GM06990 (cell line): ENCODE results near the gene ADAMTS17.

ENCODE experiments used
- DNase-seq: peaks from one replicate; pipeline ENCODE4 v3.0.0-alpha.2; 2011; ENCODE audit not compliant: insufficient read length; ENCODE audit errors: extremely low read depth
- H3K27me3 ChIP-seq: replicated peaks from 2 replicates; pipeline ENCODE4 v1.6.0; 2011; ENCODE audit warnings: low read length; ENCODE audit not compliant: control insufficient read depth, insufficient read depth
- H3K36me3 ChIP-seq: 2 replicates; pipeline ENCODE4 v1.5.1; 2011; ENCODE audit warnings: low read length; ENCODE audit not compliant: control insufficient read depth, insufficient read depth
- H3K4me3 ChIP-seq: replicated peaks from 2 replicates; pipeline ENCODE4 v1.5.1; 2011; ENCODE audit warnings: low read depth, mild to moderate bottlenecking, control low read depth, low read length
- TF ChIP-seq, protein P1 (sequence below): IDR thresholded peaks from 2 replicates; pipeline ENCODE4 v1.5.1; 2011; ENCODE audit warnings: low read length, control low read depth, mild to moderate bottlenecking, inconsistent platforms; ENCODE audit not compliant: insufficient read depth, poor library complexity, severe bottlenecking

ADAMTS17 gene

GRCh38 chr15:100208921-100209603 is 132.7 kb downstream of the ADAMTS17 start:
- H3K36me3 ChIP-seq, result no peaks in the 10 kb centered on the region

DNA sequence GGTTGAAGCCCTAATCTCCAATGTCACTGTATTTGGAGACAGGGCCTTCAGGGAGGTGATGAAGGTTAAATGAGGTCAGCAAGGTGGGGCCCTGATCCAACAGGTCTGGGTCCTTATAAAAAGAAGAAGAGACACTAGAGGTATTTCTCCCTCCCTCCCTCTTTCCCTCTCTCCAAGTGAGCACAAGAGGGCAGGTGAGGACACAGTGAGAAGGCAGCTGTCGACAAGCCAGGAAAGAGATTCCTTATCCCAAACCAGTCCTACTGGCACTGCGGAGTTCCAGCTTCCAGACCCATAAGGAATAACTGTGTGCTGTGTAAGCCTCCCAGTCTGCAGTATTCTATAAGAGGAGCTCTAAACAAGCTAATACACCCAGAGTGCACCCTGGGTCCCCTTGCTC is 134.7 kb downstream of the ADAMTS17 start:
- DNase-seq, result no peak
- TF ChIP-seq, protein P1, sequence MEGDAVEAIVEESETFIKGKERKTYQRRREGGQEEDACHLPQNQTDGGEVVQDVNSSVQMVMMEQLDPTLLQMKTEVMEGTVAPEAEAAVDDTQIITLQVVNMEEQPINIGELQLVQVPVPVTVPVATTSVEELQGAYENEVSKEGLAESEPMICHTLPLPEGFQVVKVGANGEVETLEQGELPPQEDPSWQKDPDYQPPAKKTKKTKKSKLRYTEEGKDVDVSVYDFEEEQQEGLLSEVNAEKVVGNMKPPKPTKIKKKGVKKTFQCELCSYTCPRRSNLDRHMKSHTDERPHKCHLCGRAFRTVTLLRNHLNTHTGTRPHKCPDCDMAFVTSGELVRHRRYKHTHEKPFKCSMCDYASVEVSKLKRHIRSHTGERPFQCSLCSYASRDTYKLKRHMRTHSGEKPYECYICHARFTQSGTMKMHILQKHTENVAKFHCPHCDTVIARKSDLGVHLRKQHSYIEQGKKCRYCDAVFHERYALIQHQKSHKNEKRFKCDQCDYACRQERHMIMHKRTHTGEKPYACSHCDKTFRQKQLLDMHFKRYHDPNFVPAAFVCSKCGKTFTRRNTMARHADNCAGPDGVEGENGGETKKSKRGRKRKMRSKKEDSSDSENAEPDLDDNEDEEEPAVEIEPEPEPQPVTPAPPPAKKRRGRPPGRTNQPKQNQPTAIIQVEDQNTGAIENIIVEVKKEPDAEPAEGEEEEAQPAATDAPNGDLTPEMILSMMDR, result no peak
- Histone ChIP-seq H3K4me3 (no peak overlapping the region), H3K27me3 (no peaks in the 10 kb centered on the region), H3K36me3 (no peaks in the 10 kb centered on the region)

More at GRCh38 chr15:100208921-100209603, 132.7 kb downstream of the ADAMTS17 start:
- no peak overlapping the region for H3K4me3 ChIP-seq
- no peaks in the 10 kb centered on the region for H3K27me3 ChIP-seq
- DNase-seq, result no peak
- TF ChIP-seq, protein P1, result no peak

- Histone ChIP-seq H3K36me3 (no peaks in the 10 kb centered on the region), H3K4me3 (no peak overlapping the region), H3K27me3 (no peaks in the 10 kb centered on the region)
- DNase-seq, result no peak
- TF ChIP-seq, protein P1, result no peak
These were observed 135.1 kb downstream of the ADAMTS17 start for GRCh38 chr15:100206643-100207042.

DNA sequence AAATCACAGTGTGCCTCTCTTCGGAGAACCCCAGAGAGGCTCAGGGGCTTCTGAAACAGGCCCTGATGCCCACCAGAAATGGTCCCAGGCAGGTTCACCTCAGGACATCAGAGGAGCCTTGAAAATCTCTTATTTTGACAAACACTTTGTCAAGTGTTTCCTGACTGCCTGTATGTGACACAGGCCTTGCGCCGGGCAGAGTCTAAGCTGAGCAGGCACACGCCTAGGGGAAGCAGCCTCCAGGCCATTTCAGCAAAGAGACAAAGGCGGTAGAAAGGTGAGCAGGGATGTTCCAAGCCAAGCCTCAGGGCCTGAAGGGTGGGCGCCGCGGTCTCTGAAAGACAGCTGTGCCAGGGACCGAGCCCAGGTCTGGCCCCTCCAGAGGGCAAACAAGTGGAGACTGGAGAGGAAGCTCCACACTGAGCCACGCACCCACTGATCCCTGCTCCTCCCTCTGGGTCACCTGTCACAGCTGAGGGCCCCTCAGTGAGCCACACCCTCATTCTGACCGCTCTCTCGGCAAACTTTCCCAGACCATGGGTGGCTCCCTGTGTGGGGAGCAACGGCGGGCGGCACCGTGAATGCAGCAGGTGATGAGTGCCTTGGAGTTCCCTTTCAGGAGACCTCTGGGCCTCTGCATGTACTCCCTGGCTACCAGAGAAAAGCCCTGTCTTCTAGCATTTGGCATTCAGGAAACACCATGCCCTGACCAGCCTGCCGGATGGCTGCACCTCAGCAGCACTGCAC is 136.1 kb downstream of the ADAMTS17 start:
- Histone ChIP-seq H3K27me3 (no peaks in the 10 kb centered on the region), H3K4me3 (no peak overlapping the region)

GRCh38 chr15:100204771-100205170 is 137.0 kb downstream of the ADAMTS17 start:
- TF ChIP-seq, protein P1, result no peak
- no peak for DNase-seq
- no peak overlapping the region for H3K4me3 ChIP-seq
- H3K27me3 ChIP-seq, result no peaks in the 10 kb centered on the region
- H3K36me3 ChIP-seq, result no peaks in the 10 kb centered on the region

More for the DNA sequence above, 136.1 kb downstream of the ADAMTS17 start:
- TF ChIP-seq, protein P1, result no peak
- no peak for DNase-seq
- no peaks in the 10 kb centered on the region for H3K36me3 ChIP-seq
